Spinal cord (tissue), 10 donors: ENCODE measurements around the gene RAB11FIP4. TPM values are rescaled to one million over a fixed set of nuclear protein-coding genes. Genes with fewer than 3 reads are reported as not detected.
A peak's percentile ranks its signal among the peaks of the same experiment; 100 is the strongest.

Source experiments
- DNase-seq, 6 donors: peaks; one replicate each; pipeline versions ENCODE4 v3.0.0 to v3.0.0-alpha.2; 2013 to 2015; ENCODE audit warnings: low spot score in 6 of 6, low read depth in 4 of 6
- H3K27ac ChIP-seq: one replicate; pipeline ENCODE4 v1.5.1; 2013; ENCODE audit warnings: low read depth, low read length, control low read depth
- H3K27me3 ChIP-seq: one replicate; pipeline ENCODE4 v1.6.1; 2013; ENCODE audit warnings: low read length; ENCODE audit not compliant: control insufficient read depth, insufficient read depth
- H3K36me3 ChIP-seq: one replicate; pipeline ENCODE4 v1.6.1; 2013; ENCODE audit warnings: low read length; ENCODE audit not compliant: control insufficient read depth, insufficient read depth
- H3K4me1 ChIP-seq: one replicate; pipeline ENCODE4 v1.6.1; 2013; ENCODE audit warnings: low read length; ENCODE audit not compliant: control insufficient read depth, insufficient read depth
- H3K4me3 ChIP-seq: one replicate; pipeline ENCODE4 v1.5.1; 2013; ENCODE audit warnings: low read depth, low read length, control low read depth
- H3K9me3 ChIP-seq: one replicate; pipeline ENCODE4 v1.6.1; 2013; ENCODE audit warnings: low read length; ENCODE audit not compliant: control insufficient read depth, insufficient read depth
- WGBS: methylation state at CpG from one replicate; pipeline ENCODE4 v1.1.5; 2013; ENCODE audit warnings: missing lambda C conversion rate; ENCODE audit not compliant: insufficient coverage; 5-methylcytosine and 5-hydroxymethylcytosine counted together
- polyA plus RNA-seq, 2 donors: library from polyadenylated mRNA; unstranded; fragments of 120-200 nt; gene quantifications; one replicate each; pipeline ENCODE4 v1.2.1, GENCODE V29; 2013; ENCODE audit not compliant: insufficient read length in 2 of 2
- total RNA-seq, 2 donors: library from RNA; depleted of rRNA in 1 of 2; stranded (reverse); fragments of 120-200 nt in 1 of 2; fragments of >200 nt in 1 of 2; gene quantifications; one replicate each; pipeline versions ENCODE4 v1.2.3 to v1.2.4, GENCODE V29; 2013 to 2014
- donor health status: healthy.

The RAB11FIP4 gene
- total and polyA plus RNA-seq, 4 donors: 15.3 to 50.5 (median 40.1) TPM

DNA sequence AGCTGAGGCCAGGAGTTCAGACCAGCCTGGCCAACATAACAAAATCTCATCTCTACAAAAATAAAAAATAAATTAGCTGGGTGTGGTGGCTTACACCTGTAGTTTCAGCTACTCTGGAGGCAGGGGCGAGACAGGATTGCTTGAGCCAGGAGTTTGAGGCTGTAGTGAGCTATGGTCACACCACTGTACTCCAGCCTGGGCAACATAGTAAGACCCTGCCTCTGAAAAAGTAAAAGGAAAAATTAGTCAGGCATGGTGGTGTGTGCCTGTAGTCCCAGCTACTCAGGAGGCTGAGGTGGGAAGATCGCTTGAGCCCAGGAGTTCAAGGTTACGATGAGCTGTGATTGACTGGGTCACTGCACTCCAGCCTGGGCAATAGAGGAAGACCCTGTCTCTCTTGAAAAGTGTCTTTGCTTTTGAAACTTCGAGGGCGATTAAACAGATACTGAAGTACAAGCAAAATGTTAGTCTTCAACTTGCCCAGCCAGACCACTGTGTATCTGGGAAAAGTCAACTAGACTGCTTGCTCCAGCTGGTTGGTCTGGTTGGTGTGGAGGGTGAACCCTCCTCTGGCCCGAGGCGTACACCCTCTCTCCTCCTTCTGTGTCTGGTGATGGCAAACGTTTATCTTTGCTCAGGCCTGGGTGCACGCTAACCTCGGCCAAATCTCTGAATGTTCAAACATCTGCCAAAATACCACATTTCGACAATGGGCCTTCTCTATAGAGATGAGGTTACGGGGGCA lies 174.9 kb downstream of the RAB11FIP4 start:
- no peak for DNase-seq
- WGBS: 91% methylated on average over 4 of the region's 12 CpGs
- Histone ChIP-seq H3K27me3 (peaks cover 9% of the 10 kb centered on the region), H3K4me1 (peaks cover 22% of the 10 kb centered on the region), H3K4me3 (no peak overlapping the region), H3K27ac (no peak overlapping the region), H3K36me3 (no peaks in the 10 kb centered on the region), H3K9me3 (no peaks in the 10 kb centered on the region)

DNA sequence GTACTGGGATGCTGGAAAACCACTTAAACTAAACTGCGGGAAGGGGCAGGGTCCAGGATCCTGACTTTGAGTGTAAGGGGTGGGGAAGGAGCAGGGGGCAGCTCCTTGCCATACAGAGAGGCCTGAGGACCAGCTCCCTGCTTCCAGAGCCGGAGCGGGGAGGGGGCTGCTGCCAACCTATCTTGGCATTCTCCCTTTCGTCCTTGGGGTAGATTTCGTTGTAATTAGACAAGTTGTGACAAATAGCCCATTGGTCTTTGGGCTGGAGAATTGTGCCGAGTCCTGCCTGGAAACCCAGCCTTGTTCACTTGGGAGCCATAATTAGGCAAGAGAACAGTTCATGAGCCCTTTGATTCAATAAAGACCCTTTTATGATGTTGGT lies 175.5 kb downstream of the RAB11FIP4 start:
- Histone ChIP-seq H3K4me3 (no peak overlapping the region), H3K36me3 (no peaks in the 10 kb centered on the region), H3K9me3 (no peaks in the 10 kb centered on the region), H3K27ac (no peak overlapping the region), H3K4me1 (peaks cover 22% of the 10 kb centered on the region), H3K27me3 (peaks cover 4% of the 10 kb centered on the region)
- WGBS: 81% methylated on average over 6 of the region's 6 CpGs
- no peak for DNase-seq

DNA sequence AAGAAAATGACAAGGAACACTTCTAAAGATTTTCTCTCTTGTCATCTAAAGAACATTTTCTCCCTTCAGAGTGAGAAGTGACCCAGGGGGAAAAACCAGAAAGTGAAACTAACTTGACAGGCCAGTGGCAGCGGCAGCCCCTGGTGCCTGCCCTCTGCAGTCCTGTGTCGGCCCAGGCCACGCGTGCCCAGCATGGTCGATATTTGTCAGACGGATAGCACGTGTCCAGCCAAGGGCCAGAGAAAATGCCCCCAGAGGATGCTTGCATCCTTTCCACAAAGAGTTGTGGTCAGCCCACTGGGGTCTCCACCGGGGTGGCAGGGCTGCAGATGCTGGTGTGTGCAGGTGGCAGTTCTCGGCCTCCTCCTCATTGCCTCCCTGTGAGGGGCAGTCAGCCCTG lies 176.6 kb downstream of the RAB11FIP4 start:
- Histone ChIP-seq H3K9me3 (no peaks in the 10 kb centered on the region), H3K27ac (no peak overlapping the region), H3K4me1 (peaks cover 17% of the 10 kb centered on the region), H3K27me3 (no peaks in the 10 kb centered on the region), H3K36me3 (no peaks in the 10 kb centered on the region), H3K4me3 (no peak overlapping the region)
- no peak for DNase-seq
- WGBS: 88% methylated on average over 9 of the region's 9 CpGs

DNA sequence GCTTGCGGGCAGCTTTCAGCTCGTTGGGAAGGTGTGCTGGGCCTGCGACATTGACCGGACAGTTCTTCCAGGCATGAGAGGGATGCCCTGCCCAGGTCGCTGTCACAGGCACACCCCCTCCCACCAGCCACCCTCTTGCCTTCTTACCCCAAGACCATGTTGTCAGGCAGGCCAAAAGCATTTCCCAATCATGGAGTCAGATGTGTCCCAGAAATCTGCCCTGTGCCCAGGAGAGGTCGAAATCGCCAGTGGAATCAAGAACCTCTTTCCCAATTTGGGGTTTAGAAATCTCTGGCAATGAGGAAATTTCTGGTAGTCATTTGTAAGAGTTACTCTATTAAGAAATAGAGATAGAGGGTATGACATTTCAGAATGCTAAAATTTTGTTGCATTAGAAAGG lies 177.1 kb downstream of the RAB11FIP4 start:
- Histone ChIP-seq H3K9me3 (no peaks in the 10 kb centered on the region), H3K36me3 (no peaks in the 10 kb centered on the region), H3K4me1 (peaks cover 17% of the 10 kb centered on the region), H3K27me3 (no peaks in the 10 kb centered on the region), H3K27ac (no peak overlapping the region), H3K4me3 (no peak overlapping the region)
- WGBS: 94% methylated on average over 7 of the region's 7 CpGs
- DNase-seq: no peak

DNA sequence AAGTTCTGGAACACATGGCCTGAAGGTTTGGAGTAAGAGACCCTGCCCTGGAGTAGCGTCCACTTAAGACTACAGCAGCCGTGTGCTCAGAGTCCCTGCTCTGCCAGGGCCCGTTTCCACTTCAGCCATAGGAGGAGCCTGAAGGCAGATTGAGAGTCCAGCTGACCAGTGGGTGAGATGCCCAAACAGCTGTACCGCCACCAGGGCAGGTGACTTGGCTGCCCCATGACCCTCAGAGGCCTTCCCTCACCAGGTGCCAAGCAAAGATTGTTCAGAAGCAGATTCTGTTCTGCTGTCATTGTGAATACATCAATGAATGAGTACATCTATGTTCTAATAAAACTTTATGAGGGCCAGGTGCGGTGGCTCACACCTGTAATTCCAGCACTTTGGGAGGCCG lies 178.8 kb downstream of the RAB11FIP4 start:
- H3K4me3 ChIP-seq: no peak overlapping the region
- WGBS: 94% methylated on average over 6 of the region's 6 CpGs

DNA sequence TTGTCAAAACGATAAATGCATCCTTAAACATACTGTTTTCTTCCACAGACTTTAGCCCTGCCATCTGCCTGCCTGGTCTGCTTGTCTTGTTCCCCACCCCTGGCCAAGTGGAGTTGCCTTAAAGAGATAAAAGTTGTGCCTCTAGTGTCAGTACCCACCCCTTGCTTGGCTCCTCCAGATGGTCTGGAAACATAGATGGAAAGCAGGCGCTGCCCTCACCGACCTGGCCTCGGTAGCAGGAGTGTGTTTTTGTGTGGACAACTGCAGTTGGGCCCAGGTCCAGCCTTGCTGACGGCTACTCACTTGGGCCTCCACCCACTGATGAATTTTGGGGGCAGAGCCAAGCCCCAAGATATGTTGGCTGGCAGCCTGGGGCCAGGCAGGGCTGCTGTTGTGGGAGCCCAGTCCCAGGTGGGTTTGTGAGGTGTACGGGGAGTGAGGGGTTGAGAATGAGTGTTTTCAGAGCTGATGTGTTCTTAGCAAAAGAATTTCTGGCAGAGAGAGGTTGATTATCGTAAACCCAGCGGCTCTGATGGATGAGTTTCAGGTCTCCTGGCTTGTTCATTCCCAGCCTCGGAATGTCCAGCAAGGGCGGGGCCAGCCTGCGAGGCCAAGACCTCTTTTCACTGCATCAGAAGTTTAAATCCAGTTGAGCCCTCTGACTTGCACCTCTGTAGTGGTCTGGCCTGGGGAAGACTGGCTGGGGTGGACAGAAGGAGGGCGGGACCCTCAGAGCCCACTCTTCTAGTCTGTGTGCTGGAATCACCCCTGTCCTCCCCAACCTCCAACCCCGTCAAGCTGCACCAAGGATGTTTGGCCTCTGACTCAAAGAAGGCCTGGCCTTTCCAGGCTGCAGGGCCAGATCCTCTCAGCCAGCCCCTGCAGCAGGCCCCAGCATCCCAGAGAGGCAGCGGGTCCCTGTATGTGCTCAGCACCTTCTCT lies 179.7 kb downstream of the RAB11FIP4 start:
- Histone ChIP-seq H3K36me3 (no peaks in the 10 kb centered on the region), H3K27ac (peak overlapping the region; percentile 6), H3K27me3 (no peaks in the 10 kb centered on the region), H3K4me1 (peaks cover 14% of the 10 kb centered on the region), H3K4me3 (no peak overlapping the region), H3K9me3 (no peaks in the 10 kb centered on the region)
- WGBS: 63% methylated on average over 11 of the region's 14 CpGs
- DNase-seq: peak in 1 of 6 donors; percentile 32

More for the DNA sequence above, 178.8 kb downstream of the RAB11FIP4 start:
- H3K27ac ChIP-seq: no peak overlapping the region
- no peak for DNase-seq
- no peaks in the 10 kb centered on the region for H3K36me3 ChIP-seq
- H3K27me3 ChIP-seq: no peaks in the 10 kb centered on the region
- no peaks in the 10 kb centered on the region for H3K9me3 ChIP-seq
- peaks cover 14% of the 10 kb centered on the region for H3K4me1 ChIP-seq

DNA sequence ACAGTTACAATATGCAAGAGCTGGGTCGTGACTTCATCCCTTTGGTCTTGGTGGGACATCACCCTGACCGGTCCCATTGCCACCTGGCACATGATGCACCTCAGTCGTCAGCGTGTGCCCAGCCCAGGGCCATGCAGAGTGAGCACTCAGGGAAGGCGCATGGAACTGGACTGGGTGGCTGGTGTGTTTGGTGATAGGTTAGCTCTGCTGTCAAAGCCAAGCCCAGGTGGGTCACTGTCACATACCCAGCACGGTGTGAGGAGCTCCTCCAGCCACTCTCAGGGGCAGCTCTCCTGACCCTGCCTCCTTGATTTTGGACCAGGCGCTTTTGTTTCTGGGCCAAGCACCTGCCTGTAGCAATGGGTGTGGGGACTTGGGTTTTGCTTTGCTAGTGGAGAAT lies 180.9 kb downstream of the RAB11FIP4 start:
- no peaks in the 10 kb centered on the region for H3K9me3 ChIP-seq
- 89% methylated on average over 7 of the region's 7 CpGs for WGBS

DNA sequence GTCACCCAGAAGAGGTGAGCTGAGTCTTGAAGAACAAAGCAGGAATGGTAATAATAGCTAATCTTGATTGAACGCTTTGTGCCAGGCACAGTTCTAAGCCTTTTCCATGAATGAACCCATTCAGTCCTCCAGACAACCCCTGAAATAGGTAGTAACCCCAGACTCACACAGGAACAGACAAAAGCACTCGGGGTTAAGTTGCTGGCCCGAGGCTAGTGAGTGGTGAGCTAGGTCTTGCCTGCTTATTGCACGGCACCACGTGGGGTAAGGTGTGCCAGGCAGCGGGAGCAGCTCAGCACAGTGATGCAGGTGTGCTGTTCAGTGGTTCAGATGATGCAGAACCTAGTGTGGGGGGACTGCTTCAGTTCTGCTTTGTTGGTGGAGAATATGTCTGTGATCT lies 181.6 kb downstream of the RAB11FIP4 start:
- Histone ChIP-seq H3K36me3 (no peaks in the 10 kb centered on the region), H3K4me1 (peaks cover 9% of the 10 kb centered on the region)

More for the DNA sequence above, 180.9 kb downstream of the RAB11FIP4 start:
- Histone ChIP-seq H3K27ac (no peak overlapping the region), H3K4me1 (peaks cover 9% of the 10 kb centered on the region), H3K4me3 (no peak overlapping the region), H3K36me3 (no peaks in the 10 kb centered on the region), H3K27me3 (no peaks in the 10 kb centered on the region)
- no peak for DNase-seq

DNA sequence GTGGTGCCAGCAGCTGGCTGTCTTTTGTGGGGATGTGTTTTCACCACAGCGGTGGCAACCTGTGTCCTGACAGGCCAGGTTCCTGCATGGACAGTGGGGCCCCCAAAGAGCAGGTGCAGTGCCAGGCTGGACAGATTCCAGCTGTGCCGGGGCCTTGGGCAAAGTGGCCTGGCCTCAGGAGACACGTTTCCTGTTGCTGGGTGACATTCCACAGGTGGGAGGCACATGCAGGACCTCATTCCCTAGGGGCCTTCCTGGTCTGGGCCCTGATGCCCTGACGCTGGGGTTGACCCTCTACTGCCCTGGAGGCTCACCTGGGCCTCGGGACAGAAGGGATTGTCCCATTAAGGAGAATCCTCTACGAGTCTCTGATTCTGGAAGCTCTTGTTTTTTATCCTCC lies 182.4 kb downstream of the RAB11FIP4 start:
- Histone ChIP-seq H3K4me1 (peaks cover 13% of the 10 kb centered on the region), H3K36me3 (no peaks in the 10 kb centered on the region), H3K9me3 (no peaks in the 10 kb centered on the region), H3K4me3 (no peak overlapping the region), H3K27me3 (peaks cover 2% of the 10 kb centered on the region), H3K27ac (no peak overlapping the region)
- DNase-seq: no peak
- 86% methylated on average over 6 of the region's 6 CpGs for WGBS

More for the DNA sequence above, 181.6 kb downstream of the RAB11FIP4 start:
- Histone ChIP-seq H3K4me3 (no peak overlapping the region), H3K9me3 (no peaks in the 10 kb centered on the region), H3K27me3 (peaks cover 2% of the 10 kb centered on the region), H3K27ac (no peak overlapping the region)
- WGBS: 77% methylated on average over 6 of the region's 6 CpGs
- no peak for DNase-seq
